Endothelial cell of umbilical vein (primary cell): ENCODE measurements around the gene SMAP1. TPM values are rescaled to one million over a fixed set of nuclear protein-coding genes. Genes with fewer than 3 reads are reported as not detected.

Source experiments
- BruUV-seq: library from RNA; stranded (reverse); fragments of 400-500 nt; replicated peaks from 2 replicates; lab custom pipeline; 2021; lab: Mats Ljungman, UMichigan
- CTCF ChIA-PET: fragments of 300-600, 350-600 bp; sonication (Branson Sonifier 250); formaldehyde crosslinking; loops from one replicate; lab custom pipeline; 2021; ENCODE audit warnings: antibody characterized with exemption, inconsistent platforms; lab: Charles Lee
- POLR2A ChIA-PET: fragments of 300-600, 350-600 bp; sonication (Branson Sonifier 250); formaldehyde crosslinking; loops from one replicate; lab custom pipeline; 2021; ENCODE audit warnings: antibody characterized with exemption, inconsistent platforms; lab: Charles Lee
- DNase-seq: peaks from one replicate; pipeline ENCODE4 v3.0.0-alpha.2; 2011; ENCODE audit warnings: low read depth, low spot score
- FAIRE-seq: peaks from 2 replicates; lab custom pipeline; 2011; peaks lifted over from hg19 to GRCh38; lab: Jason Lieb, UNC
- H2AFZ ChIP-seq: 2 replicates; pipeline ENCODE4 v1.6.0; 2012; ENCODE audit warnings: low read depth, low read length, control low read depth, inconsistent platforms
- H3K27ac ChIP-seq: 2 replicates; pipeline ENCODE4 v1.5.1; 2011; ENCODE audit warnings: low read depth, mild to moderate bottlenecking, control low read depth, low read length, moderate library complexity; ENCODE audit not compliant: insufficient read depth
- H3K27me3 ChIP-seq, 2 experiments: 2 replicates each; pipeline versions ENCODE4 v1.6.0 to v1.6.1; 2011; ENCODE audit warnings: low read length in 2 of 2, mixed read lengths in 1 of 2; ENCODE audit not compliant: control insufficient read depth in 2 of 2, insufficient read depth in 2 of 2
- H3K36me3 ChIP-seq, 2 experiments: 2 replicates in 1 of 2; 3 replicates in 1 of 2; pipeline ENCODE4 v1.5.1; 2011; ENCODE audit warnings: low read length in 2 of 2, mild to moderate bottlenecking in 1 of 2, moderate library complexity in 1 of 2; ENCODE audit not compliant: control insufficient read depth in 2 of 2, insufficient read depth in 2 of 2; ENCODE audit errors: extremely low read depth in 1 of 2
- H3K4me1 ChIP-seq: 3 replicates; pipeline ENCODE4 v1.5.1; 2011; ENCODE audit warnings: mild to moderate bottlenecking, low read length; ENCODE audit not compliant: control insufficient read depth, insufficient read depth; ENCODE audit errors: extremely low read depth
- H3K4me2 ChIP-seq: 2 replicates; pipeline ENCODE4 v1.6.1; 2011; ENCODE audit warnings: low read length, control low read depth, mixed read lengths; ENCODE audit not compliant: insufficient read depth
- H3K4me3 ChIP-seq, 3 experiments: fragments of 200-600 bp in 1 of 3; sonication (generic), shearing (Covaris generic) in 1 of 3; replicated peaks in 1 of 3; 2 replicates each; pipeline ENCODE4 v1.5.1; 2011 to 2016; ENCODE audit warnings: control low read depth in 3 of 3, low read length in 3 of 3, mild to moderate bottlenecking in 2 of 3, inconsistent platforms in 1 of 3, low read depth in 1 of 3, moderate library complexity in 1 of 3; ENCODE audit not compliant: insufficient read depth in 1 of 3
- H3K79me2 ChIP-seq: 2 replicates; pipeline ENCODE4 v1.6.0; 2012; ENCODE audit warnings: low read length, inconsistent platforms; ENCODE audit not compliant: control insufficient read depth, insufficient read depth
- H3K9ac ChIP-seq: replicated peaks from 2 replicates; pipeline ENCODE3; 2011; ENCODE audit warnings: low read length, control low read depth; ENCODE audit not compliant: insufficient read depth; ENCODE audit errors: extremely low read depth
- H3K9me1 ChIP-seq: replicated peaks from 3 replicates; pipeline ENCODE4 v1.6.0; 2011; ENCODE audit warnings: mild to moderate bottlenecking, low read length; ENCODE audit not compliant: control insufficient read depth, insufficient read depth; ENCODE audit errors: extremely low read depth
- H3K9me3 ChIP-seq: replicated peaks from 2 replicates; pipeline ENCODE4 v1.5.1; 2012; ENCODE audit warnings: low read length, inconsistent platforms; ENCODE audit not compliant: control insufficient read depth, insufficient read depth
- H4K20me1 ChIP-seq: replicated peaks from 2 replicates; pipeline ENCODE3; 2011; ENCODE audit warnings: mild to moderate bottlenecking, low read length; ENCODE audit not compliant: control insufficient read depth, insufficient read depth; ENCODE audit errors: extremely low read depth
- EZH2 ChIP-seq: IDR thresholded peaks from 2 replicates; pipeline ENCODE4 v1.6.1; 2012; ENCODE audit warnings: borderline replicate concordance, low read depth, mild to moderate bottlenecking, moderate library complexity, low read length, inconsistent platforms; ENCODE audit not compliant: severe bottlenecking
- FOS ChIP-seq: IDR thresholded peaks from 2 replicates; pipeline ENCODE4 v1.6.1; 2011; ENCODE audit warnings: mild to moderate bottlenecking, low read length, moderate library complexity, borderline replicate concordance; ENCODE audit not compliant: insufficient read depth
- GATA2 ChIP-seq: IDR thresholded peaks from 2 replicates; pipeline ENCODE4 v1.7.0; 2011; ENCODE audit warnings: low read depth, mild to moderate bottlenecking, moderate library complexity, mixed read lengths, low read length; ENCODE audit not compliant: insufficient read length, insufficient read depth
- JUN ChIP-seq: IDR thresholded peaks from 2 replicates; pipeline ENCODE4 v1.6.1; 2011; ENCODE audit warnings: borderline replicate concordance, low read depth; ENCODE audit not compliant: insufficient read length, insufficient read depth
- MAX ChIP-seq: IDR thresholded peaks from 2 replicates; pipeline ENCODE4 v1.6.1; 2011; ENCODE audit not compliant: insufficient read depth, insufficient read length
- MYC ChIP-seq: IDR thresholded peaks from one replicate; pipeline ENCODE4 v1.6.1; 2011; ENCODE audit warnings: mild to moderate bottlenecking, low read depth, low read length
- POLR2A ChIP-seq: IDR thresholded peaks from 2 replicates; pipeline ENCODE4 v1.6.1; 2012; ENCODE audit warnings: low read depth, mild to moderate bottlenecking, control low read depth, low read length
- POLR2AphosphoS5 ChIP-seq: IDR thresholded peaks from 2 replicates; pipeline ENCODE4 v1.6.1; 2012; ENCODE audit warnings: low read depth, mild to moderate bottlenecking, control low read depth, low read length, moderate library complexity; ENCODE audit not compliant: insufficient read depth
- dilution Hi-C: fragments of 300-500 bp; cut with MboI; formaldehyde crosslinking; loops from one replicate; pipeline ENCODE4 v1.15.0; 2019; ENCODE audit warnings: low sequenced_read_pairs; ENCODE audit not compliant: extremely low pct_ligation_motif_present
- intact Hi-C: fragments of 100-400 bp; cut with micrococcal nuclease; formaldehyde crosslinking; loops from one replicate; pipeline ENCODE4 v1.10.0; 2022
- polyA plus RNA-seq, 4 experiments: library from polyadenylated mRNA; depleted of rRNA in 3 of 4; stranded (reverse) in 3 of 4; unstranded in 1 of 4; fragments of >200 nt; gene quantifications; 2 replicates each; pipeline versions ENCODE4 v1.2.1 to v1.2.3, GENCODE V29; 2011 to 2012; ENCODE audit warnings: missing spikeins in 1 of 4
- total RNA-seq: library from RNA; stranded (reverse); gene quantifications from 2 replicates; pipeline ENCODE4 v1.2.3, GENCODE V29; 2021
- TF ChIP-seq, protein P1 (sequence below), 2 donors: IDR thresholded peaks; 1 replicate in 1 of 2; 2 replicates in 1 of 2; pipeline ENCODE4 v1.5.1; 2011; ENCODE audit warnings: low read length in 2 of 2, mild to moderate bottlenecking in 2 of 2, moderate library complexity in 2 of 2, control low read depth in 1 of 2, inconsistent platforms in 1 of 2, low read depth in 1 of 2; ENCODE audit not compliant: insufficient read depth in 1 of 2; ENCODE audit errors: extremely low read depth in 1 of 2

The SMAP1 gene
- total and polyA plus RNA-seq, 2 donors (not counting 3 experiments of a cell fraction or from before 2014, with no cell fraction given): 14.6 to 24.6 TPM

- H2AFZ ChIP-seq: no peak overlapping the region
- DNase-seq (no peak), FAIRE-seq (no peak)
- H3K79me2 ChIP-seq: no peaks in the 10 kb centered on the region
- no TSS peak for BruUV-seq
- H3K9me3 ChIP-seq: no peaks in the 10 kb centered on the region
- no peak for TF ChIP-seq MYC
- TF ChIP-seq MAX: no peak
- TF ChIP-seq POLR2AphosphoS5: no peak
- TF ChIP-seq GATA2: no peak
- no peak for TF ChIP-seq FOS
- H3K4me2 ChIP-seq: no peak overlapping the region
- dilution Hi-C loops (no loop called here), intact Hi-C loops (loop anchor here (10.0 kb wide), 1 partner anchor 615 kb away; no protein-coding TSS in a partner anchor)
- no peaks in the 10 kb centered on the region for H3K4me1 ChIP-seq
- H3K9ac ChIP-seq: no peak overlapping the region
- no peaks in the 10 kb centered on the region for H4K20me1 ChIP-seq
- H3K4me3 ChIP-seq: no peak overlapping the region
- no peaks in the 10 kb centered on the region for H3K27me3 ChIP-seq
- no peaks in the 10 kb centered on the region for H3K9me1 ChIP-seq
- no peak overlapping the region for H3K27ac ChIP-seq
- no peaks in the 10 kb centered on the region for H3K36me3 ChIP-seq
- CTCF ChIA-PET: interaction anchor here (1.3 kb wide), 1 partner anchor 11 kb away, joined by 3 read pairs; no protein-coding TSS in a partner anchor
- POLR2A ChIA-PET: no interaction called here
Measured at GRCh38 chr6:70839286-70840266, 171.9 kb downstream of the SMAP1 start.

GRCh38 chr6:70841112-70841511, 173.4 kb downstream of the SMAP1 start:
- H3K36me3 ChIP-seq: no peaks in the 10 kb centered on the region
- POLR2A ChIA-PET: no interaction called here
- no peaks in the 10 kb centered on the region for H3K9me3 ChIP-seq
- H3K4me2 ChIP-seq: no peak overlapping the region
- no peaks in the 10 kb centered on the region for H3K79me2 ChIP-seq
- no peak overlapping the region for H3K9ac ChIP-seq
- DNase-seq: no peak
- H2AFZ ChIP-seq: no peak overlapping the region
- no peaks in the 10 kb centered on the region for H4K20me1 ChIP-seq
- no peak overlapping the region for H3K4me3 ChIP-seq
- H3K27me3 ChIP-seq: no peaks in the 10 kb centered on the region
- CTCF ChIA-PET: no interaction called here
- intact Hi-C loops: no loop called here
- FAIRE-seq: no peak
- H3K9me1 ChIP-seq: no peaks in the 10 kb centered on the region
- dilution Hi-C loops: no loop called here
- H3K4me1 ChIP-seq: no peaks in the 10 kb centered on the region
- no TSS peak for BruUV-seq
- no peak overlapping the region for H3K27ac ChIP-seq
- TF ChIP-seq GATA2 (no peak), JUN (no peak), POLR2AphosphoS5 (no peak), POLR2A (no peak), MYC (no peak), FOS (no peak), MAX (no peak), EZH2 (no peak)
- TF ChIP-seq, protein P1, sequence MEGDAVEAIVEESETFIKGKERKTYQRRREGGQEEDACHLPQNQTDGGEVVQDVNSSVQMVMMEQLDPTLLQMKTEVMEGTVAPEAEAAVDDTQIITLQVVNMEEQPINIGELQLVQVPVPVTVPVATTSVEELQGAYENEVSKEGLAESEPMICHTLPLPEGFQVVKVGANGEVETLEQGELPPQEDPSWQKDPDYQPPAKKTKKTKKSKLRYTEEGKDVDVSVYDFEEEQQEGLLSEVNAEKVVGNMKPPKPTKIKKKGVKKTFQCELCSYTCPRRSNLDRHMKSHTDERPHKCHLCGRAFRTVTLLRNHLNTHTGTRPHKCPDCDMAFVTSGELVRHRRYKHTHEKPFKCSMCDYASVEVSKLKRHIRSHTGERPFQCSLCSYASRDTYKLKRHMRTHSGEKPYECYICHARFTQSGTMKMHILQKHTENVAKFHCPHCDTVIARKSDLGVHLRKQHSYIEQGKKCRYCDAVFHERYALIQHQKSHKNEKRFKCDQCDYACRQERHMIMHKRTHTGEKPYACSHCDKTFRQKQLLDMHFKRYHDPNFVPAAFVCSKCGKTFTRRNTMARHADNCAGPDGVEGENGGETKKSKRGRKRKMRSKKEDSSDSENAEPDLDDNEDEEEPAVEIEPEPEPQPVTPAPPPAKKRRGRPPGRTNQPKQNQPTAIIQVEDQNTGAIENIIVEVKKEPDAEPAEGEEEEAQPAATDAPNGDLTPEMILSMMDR (IDR thresholded peaks at IDR 0.05; ENCODE audit: extremely low read depth in 1 of 2, insufficient read depth in 1 of 2, low read depth in 1 of 2, low read length in 2 of 2): no peak
